ENCODE data around the gene NAA38.

- no peak for TF ChIP-seq SMAD3 (CRISPR knock-in tag; IDR thresholded peaks at IDR 0.05; ENCODE audit: borderline replicate concordance)
- TF ChIP-seq NFE2L1 (CRISPR knock-in tag; IDR thresholded peaks at IDR 0.05) = no peak
- no peak for TF ChIP-seq TEAD1 (CRISPR knock-in tag; IDR thresholded peaks at IDR 0.05)
- TF ChIP-seq, protein P1, sequence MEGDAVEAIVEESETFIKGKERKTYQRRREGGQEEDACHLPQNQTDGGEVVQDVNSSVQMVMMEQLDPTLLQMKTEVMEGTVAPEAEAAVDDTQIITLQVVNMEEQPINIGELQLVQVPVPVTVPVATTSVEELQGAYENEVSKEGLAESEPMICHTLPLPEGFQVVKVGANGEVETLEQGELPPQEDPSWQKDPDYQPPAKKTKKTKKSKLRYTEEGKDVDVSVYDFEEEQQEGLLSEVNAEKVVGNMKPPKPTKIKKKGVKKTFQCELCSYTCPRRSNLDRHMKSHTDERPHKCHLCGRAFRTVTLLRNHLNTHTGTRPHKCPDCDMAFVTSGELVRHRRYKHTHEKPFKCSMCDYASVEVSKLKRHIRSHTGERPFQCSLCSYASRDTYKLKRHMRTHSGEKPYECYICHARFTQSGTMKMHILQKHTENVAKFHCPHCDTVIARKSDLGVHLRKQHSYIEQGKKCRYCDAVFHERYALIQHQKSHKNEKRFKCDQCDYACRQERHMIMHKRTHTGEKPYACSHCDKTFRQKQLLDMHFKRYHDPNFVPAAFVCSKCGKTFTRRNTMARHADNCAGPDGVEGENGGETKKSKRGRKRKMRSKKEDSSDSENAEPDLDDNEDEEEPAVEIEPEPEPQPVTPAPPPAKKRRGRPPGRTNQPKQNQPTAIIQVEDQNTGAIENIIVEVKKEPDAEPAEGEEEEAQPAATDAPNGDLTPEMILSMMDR (IDR thresholded peaks at IDR 0.05) = no peak
- no peak for TF ChIP-seq CREB1 (CRISPR knock-in tag; IDR thresholded peaks at IDR 0.05)
- TF ChIP-seq, protein P2, sequence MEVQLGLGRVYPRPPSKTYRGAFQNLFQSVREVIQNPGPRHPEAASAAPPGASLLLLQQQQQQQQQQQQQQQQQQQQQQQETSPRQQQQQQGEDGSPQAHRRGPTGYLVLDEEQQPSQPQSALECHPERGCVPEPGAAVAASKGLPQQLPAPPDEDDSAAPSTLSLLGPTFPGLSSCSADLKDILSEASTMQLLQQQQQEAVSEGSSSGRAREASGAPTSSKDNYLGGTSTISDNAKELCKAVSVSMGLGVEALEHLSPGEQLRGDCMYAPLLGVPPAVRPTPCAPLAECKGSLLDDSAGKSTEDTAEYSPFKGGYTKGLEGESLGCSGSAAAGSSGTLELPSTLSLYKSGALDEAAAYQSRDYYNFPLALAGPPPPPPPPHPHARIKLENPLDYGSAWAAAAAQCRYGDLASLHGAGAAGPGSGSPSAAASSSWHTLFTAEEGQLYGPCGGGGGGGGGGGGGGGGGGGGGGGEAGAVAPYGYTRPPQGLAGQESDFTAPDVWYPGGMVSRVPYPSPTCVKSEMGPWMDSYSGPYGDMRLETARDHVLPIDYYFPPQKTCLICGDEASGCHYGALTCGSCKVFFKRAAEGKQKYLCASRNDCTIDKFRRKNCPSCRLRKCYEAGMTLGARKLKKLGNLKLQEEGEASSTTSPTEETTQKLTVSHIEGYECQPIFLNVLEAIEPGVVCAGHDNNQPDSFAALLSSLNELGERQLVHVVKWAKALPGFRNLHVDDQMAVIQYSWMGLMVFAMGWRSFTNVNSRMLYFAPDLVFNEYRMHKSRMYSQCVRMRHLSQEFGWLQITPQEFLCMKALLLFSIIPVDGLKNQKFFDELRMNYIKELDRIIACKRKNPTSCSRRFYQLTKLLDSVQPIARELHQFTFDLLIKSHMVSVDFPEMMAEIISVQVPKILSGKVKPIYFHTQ (CRISPR knock-in tag; IDR thresholded peaks at IDR 0.05) = no peak
Observed at GRCh38 chr17:7824021-7824924, 33.1 kb downstream of the NAA38 start.

Data from WTC11 (cell line).